HG03097 (cell line): Measurements from ENCODE around the gene LTBP1.

ENCODE experiments used
- ATAC-seq: cut with Tn5 transposase; IDR thresholded peaks from one replicate; pipeline ENCODE4 v1.9.1; 2021; ENCODE audit not compliant: unreplicated experiment, low FRiP score

The LTBP1 gene

DNA sequence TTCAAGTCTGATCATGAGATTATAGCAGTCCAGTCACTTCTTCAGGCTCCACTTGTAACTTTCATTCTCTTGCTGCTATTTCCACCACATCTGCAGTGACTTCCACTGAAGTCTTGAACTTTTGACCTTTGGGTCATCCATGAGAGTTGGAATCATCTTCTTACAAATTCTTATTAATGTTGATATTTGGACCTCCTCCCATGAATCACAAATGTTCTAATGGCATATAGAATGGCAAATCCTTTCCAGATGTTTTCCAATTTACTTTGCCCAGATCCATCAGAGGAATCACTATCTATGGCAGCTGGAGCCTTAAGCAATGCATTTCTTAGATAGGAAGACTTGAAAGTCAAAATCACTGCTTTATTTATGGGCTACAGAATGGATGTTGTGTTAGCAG lies 159.4 kb downstream of the LTBP1 start:
- ATAC-seq, result no peak

DNA sequence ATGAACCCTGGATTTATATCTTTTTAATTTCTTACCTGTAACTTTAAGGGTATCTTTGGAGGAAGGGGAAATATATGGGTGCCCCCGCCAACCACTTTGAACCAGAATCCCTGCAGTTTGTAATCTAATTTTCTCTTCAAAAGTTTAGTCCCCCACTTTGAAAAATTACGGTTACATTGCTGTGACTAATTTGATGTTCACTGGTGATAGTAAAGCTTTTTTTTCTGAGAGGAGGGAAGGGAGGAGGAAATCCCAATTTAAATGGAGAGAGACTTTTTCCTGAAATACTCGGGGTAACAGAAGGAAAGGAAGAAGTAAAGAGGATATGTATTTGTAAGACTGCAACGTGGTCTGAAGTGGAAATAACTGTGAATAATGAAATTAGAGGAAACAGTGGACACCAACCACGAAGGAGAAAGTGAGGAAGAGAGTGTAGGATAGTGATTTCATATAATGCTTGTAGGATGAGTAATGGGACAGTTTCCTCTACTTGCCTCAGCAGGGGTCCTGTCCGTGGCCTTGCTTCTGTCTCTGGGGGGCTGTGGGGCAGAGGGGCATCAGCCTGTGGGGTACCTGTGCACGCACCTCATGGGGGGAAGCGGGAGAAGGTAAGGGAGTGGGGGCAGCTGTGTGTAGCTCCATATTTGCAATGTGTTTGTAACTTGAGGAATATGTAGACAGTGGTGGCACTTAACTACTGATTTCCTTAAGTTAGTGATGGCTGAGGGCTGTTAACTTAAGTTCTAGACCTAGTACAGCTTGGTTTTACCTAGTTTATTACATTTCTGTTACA lies 161.1 kb downstream of the LTBP1 start:
- ATAC-seq, result no peak

DNA sequence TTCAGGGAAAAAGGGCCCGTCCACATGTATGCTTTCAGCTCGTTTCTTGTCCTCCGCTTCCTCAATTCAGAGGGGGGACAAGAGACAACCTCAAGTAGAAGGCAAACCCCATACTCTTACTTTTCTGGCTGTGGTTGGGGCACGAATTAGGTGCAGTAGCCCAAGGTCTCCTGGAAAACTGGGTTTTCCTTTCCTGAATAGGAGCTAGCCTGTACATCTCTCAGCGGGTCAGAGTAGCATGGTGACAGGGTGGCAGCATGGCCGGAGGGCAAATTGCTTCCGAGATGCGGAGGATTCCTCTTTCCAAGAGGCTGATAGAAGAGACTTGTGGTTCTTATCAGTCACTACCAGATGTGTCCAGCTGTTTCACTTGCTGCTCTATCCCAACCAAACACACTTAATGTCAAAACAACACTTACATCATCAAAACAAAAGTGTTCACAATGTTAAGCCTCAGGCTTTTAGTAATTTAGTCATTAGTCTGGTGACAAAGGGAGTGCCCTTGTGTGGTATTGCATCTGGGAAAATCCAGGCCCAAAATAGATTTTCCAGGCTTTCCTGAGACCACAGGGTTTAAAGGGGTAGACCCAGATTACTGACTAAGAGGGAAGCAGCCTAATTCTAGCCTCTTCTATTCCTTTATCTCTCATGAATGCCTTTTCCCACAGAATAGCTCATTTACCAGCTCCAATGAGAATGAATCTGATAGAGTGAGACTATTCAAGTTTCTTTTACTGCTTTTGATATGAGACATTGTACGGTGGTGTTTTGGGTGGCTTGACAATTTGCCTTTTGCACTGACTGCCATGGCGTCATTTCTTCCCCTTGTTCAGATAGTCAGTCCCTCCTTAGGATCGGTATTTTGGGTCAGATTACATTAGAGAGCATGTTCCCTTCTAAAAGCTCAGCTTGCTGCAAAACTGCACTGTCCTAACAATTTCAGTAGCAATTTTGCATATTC lies 162.0 kb downstream of the LTBP1 start:
- no peak for ATAC-seq

DNA sequence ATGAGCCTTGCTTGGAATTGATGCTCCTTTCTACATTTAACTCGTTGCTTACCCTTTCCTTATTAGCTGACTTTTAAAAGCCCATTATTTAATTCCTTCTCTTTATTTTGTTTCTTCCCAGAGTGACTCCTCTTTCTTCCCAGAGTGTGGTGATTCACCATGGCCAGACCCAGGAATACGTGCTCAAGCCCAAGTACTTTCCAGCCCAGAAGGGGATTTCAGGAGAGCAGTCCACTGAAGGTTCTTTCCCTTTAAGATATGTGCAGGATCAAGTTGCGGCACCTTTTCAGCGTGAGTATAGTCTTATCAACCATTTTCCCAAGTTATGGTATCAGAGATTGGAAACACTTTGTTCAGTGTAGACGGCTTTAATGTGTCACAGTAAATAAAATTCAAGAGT lies 163.7 kb downstream of the LTBP1 start:
- no peak for ATAC-seq

DNA sequence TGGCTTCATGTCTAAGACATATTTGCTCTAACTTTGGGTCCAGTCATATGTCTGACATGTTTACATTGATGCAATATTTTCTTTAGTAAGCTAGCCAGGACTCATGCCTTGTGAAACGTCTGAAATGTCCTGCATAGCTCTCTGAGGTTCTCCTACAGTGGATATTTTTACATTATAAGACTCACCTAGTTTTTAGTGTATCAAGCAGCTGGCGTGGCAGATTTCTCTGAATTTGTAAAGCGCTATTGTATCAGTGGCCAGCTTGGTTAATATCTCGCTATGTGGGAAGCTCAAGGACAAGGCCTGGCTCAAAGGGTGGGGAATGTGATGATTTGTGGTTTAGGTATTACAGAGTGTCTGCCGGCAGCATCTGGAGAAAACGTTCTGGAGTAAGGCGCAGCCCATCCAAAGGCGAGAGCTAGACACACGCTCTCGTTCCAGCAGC lies 164.3 kb downstream of the LTBP1 start:
- ATAC-seq, result no peak

DNA sequence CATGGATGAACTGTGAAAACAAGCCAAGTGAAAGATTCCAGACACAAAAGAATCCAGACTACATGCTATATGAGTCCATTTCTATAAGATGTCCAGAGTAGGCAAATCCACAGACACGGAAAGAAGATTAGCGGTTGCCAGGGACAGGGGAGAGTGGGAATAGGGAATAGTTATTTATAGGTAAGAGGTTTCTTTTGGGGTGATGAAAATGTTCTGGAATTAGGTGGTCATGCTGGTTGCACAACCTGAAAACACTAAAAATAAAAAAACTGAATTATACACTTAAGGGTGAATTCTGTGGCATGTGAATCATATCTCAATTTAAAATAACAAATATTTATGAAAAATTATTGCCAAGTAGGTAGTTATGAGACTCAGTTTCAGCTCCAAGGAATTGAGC lies 168.4 kb downstream of the LTBP1 start:
- no peak for ATAC-seq

DNA sequence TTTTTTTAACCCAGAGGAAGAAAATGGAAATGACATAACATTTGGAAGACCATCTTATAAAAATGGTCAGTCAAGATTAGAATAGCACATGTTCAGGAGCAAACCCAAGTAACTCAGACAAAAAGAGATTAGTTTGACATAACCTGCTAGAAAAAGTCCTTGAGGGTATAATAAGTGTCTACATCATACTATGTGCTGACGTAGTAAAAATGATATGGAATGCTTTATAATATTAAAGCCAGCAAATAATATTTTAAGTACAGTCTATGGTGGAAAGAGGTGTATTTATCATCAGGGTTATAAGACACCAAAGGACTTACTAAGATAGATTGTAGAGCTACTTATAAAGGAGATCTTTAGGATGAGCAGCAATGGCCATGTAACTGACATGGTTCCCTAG lies 169.0 kb downstream of the LTBP1 start:
- no peak for ATAC-seq

DNA sequence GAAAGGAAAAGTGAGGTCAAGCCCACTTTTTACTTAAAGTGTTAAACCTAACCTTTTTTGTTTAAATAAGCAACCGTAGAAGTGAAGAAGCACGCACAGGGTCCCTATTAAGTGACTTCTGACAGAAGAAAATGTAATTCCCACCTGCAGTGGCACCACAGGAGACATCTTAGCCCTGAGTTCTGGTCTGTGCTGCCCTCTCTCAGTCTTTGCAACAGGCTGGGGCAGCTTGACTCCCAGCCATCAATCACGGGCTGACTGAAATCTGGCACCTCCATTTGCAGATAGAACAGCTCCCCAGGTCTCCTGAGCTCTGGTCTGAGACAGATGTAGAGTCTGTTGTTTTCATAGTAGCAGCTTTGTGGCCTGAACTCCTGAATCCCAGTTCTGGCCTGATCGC lies 170.0 kb downstream of the LTBP1 start:
- ATAC-seq, result no peak

DNA sequence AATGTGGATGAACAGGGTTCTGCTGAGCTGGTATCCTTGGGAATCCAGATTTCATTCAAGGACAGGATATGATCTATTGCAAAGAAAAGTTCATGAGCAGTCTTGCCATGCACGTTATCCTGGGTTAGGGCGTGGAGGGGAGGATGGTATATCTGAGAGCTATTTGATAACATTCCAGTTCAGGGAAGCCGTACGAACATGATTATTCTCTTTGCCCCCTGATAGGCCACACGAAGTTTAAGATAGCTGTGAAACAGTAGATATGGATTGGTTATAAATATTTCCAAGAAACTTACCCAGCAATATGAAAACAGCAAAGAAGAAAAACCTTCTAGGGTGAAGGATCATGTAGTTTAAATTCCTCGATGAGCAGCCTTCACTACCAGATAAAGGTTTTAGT lies 171.9 kb downstream of the LTBP1 start:
- no peak for ATAC-seq

DNA sequence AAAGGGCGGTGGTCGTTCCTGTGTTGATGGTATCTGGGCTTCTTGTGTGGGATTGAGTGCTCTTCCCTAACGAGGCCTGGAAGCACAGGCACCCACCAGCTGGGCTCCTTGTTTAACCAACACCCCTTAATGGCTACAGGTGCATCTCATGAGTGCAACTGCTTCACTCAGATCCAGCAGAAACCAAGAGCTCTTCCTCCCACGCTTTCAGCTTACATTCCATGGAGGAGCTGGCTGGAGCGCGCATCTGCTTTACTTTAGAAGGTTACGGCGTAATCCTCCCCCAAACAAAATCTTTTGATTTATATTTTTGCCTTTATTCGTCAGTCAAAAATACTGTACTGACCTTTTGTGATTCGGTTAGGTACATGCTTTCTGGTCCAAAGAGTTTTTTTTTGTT lies 174.7 kb downstream of the LTBP1 start:
- no peak for ATAC-seq

DNA sequence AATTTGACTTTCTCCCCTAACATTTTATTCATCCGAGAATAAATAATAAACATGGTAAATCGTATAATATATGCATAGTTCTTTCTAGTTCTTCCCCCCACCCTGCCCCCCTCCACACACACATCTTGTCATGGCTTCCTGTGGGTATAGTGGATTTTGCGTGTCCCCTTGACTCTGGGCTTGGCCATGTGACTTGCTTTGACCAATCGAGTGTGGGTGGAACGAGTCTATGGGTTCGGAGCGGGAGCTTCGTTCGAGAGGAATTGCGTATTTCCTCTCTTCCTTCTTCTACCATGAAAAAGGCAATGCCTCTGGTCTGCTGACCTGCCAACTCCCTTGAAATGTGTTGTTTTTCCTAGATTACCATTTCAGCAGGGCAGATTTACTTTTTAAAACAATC lies 175.2 kb downstream of the LTBP1 start:
- ATAC-seq, result no peak

DNA sequence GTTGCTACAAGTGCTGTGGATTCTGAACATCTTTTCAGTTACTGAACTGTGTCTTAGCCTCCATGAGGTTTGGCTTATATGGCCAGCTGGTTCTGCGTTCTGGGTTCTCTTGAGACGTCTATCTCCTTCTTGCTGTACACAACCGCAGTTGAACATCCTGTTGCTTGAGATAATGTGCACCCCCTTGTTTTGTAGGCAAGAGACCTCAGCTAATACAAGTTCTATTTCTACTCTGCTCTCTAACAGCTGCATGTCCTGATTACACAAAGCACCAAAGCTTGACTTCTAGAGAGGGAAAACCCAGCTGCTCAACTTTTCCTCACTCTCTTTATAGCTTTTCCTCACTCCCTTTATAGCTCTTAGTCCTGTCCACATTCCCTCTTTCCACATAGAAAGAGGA lies 176.0 kb downstream of the LTBP1 start:
- no peak for ATAC-seq

DNA sequence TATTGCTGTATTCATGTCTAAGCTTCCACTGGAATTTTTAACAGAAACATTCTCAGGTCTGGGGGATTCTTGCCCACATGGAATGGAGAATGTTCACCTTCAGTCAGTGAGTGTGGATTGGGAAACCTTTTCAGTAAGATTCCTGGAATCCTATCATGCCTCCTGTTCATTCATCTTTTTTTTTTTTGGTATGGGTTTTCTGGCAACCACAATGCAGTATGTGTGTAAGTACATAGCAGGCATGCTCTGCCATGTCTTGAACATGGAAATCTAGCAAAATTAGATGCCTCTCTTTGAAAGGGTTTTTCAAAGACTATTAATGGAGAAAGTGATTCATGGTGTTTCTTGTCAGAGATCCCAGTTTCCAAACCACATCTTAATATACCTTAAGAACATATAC lies 176.5 kb downstream of the LTBP1 start:
- no peak for ATAC-seq

DNA sequence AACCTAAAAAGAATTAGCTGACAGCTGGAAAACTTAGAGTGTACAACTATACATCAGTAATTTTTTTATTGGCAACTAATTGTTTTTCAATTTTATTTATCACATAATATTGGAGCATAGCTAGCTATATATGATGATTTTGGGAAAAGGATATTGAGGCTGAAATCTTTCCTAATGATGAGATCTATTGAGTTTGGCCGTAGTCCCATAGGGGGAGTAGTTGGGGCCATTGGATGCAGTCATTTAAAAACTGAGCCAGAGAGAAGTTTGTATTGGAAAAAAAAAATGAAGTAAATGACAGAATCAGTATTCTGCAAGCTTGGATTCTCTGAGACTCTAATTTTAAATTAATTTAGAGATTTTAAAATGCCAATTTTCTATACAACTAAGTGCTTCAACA lies 179.8 kb downstream of the LTBP1 start:
- no peak for ATAC-seq

DNA sequence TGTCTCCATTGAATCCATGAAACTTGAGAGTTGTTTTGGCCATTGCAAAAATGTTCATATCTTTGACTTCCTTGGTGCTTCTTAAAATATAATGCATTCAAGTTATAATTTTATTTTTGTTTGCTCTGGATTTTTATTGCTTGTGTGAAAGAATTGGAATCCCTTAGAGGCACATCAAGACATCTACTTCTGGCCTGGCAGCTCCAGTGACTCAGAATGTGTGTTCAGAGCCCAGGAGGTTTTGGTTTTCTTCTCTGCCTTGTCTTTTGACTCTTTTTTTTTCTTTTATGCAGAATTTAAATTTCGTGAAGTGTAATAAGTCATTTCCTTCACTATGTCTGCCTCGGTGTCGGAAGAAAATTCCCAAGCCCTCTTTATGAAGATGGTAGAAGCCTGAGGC lies 180.2 kb downstream of the LTBP1 start:
- ATAC-seq, result no peak

DNA sequence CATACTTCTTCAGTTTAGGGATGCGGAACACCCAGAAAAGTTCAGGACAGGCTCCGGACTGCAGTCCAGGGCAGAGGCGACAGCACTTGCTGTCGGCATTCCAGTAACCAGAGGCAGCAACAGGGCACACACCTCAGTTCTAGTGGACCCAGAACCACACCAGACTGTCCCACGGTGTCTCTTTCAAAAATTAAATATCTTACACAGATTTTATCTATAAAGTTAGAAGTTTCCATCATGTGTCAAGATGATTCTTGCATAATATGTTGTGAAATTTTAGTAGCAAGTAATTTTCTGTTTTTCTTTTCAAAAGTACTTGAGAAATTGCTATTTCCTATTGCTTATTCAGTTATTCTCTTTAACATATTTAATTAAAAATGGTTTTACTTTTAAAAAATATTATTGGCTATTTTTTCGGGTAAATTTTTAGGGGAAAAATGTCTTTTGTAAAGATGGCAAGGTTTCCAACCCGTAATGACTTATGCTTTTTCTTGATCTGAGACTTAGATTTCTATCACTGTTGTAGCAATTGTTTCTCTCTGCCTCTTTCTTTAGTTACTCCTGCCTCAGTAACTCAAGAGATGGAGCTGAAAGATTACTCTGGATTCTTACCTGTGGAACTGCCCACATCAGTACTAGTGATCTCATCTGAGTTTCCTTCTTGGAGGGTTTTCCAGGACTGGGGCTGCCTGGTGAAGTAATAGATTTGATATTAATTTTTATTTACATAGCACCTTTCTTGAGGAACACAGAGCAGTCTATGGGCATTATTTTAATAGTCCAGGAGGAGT lies 182.7 kb downstream of the LTBP1 start:
- ATAC-seq, result no peak

DNA sequence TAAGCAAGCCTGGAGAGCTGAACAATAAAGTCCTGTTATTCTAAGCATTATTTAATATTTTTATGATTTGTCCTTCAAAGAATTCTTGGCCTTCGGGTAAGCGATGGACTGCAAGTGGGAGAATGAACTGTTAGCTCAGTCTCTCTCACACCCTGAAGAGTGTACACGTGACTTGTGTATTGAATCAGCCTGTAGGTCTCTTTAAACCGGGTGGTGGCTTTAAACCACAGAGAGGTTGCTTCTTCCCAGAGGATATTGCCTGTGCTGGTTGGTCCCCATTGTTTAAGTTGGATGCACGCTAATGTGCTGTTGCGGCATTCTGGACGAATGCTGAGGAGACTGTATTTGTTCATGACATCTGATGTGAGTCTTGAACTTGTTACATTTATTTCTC lies 183.3 kb downstream of the LTBP1 start:
- no peak for ATAC-seq

DNA sequence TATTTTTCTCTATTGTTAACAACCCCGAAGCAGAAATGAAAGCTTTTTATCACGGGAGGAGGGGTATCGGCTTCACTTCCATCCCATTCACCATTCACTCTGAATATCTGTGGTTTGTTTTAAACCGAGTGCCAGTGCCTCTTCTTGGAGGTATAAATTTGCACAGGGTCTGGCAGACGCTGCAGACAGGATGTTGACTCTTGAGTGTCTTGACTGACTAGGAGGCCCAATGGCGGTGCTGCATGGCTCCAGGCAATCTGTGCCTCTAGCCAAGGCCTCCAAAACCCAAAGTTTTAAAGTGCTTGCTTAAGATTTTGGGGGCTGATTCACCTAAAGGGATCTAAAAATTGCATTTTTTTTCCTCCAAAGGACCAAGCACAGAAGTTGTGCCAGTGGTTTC lies 183.8 kb downstream of the LTBP1 start:
- no peak for ATAC-seq

DNA sequence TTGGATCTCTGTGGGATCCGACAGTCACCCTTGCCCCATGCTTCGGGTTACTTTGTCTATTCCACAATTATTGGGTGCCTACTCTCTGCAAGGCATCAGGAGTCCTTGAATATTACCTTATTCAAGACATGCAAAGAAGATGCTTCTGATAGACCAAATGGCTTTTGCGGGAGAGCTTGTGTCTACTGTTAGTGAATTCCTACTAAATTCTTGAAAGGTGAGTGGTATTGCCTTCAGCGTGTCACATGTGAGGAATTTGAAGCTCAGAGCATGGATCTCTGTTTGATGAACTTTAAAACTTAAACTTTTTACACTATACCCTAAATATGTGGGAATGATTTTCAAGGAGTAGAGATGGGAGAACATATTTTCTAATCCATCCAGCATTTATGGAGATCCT lies 184.4 kb downstream of the LTBP1 start:
- ATAC-seq, result no peak

DNA sequence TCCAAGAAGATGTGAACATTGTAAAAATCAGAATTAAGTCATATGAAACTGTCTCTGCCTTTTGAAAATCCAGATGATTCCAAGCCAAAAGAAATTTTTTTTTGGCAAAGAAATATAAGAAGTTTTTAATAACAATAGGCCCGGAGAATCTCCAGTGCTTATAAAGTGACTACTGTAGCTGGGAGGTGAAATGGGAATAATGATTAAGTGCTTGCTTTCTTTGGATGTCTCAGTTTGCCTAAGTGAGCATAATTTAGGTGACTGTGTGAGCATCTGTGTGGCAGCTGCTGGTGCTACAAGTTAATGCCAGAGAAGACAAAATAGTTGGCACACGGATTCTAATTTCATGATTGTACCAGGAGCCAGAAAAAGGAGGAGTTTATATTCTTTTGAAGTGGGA lies 185.0 kb downstream of the LTBP1 start:
- no peak for ATAC-seq

DNA sequence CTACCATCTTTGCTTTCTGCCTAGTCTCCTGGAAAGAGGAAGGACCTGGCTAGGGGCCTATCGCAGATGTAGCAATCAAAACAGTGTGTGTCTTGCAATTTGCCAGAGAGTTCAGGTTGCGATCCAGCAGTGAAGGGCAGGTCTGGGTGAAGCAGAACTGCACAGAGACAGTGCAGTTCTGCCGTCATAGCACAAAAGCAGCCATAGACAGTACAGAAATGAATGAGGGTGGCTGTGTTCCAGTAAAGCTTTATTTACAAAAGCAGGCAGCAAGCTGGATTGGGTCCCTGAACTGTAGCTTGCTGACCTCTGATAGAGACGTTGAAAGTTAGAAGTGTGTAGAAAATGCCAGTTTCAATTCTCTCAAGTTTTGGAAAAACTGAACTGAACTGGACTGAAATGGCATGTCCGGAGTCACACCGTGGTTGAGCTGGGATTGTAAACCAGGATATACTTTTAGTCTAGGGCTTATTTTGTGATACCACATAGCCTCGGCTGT lies 186.8 kb downstream of the LTBP1 start:
- ATAC-seq, result no peak
